Occipital lobe (tissue), 2 donors: Measurements from ENCODE around the gene HDAC4. TPM values are rescaled to one million over a fixed set of nuclear protein-coding genes. Genes with fewer than 3 reads are reported as not detected.

ENCODE experiments used
- DNase-seq: peaks from one replicate; lab custom pipeline; 2025; lab: John Stamatoyannopoulos, UW
- total RNA-seq: library from RNA; depleted of rRNA; stranded (reverse); fragments of >200 nt; gene quantifications from one replicate; pipeline ENCODE4 v1.2.3, GENCODE V29; 2014

Gene HDAC4
- total RNA-seq, 1 donor from 2014 or later = 30.9 TPM

DNA sequence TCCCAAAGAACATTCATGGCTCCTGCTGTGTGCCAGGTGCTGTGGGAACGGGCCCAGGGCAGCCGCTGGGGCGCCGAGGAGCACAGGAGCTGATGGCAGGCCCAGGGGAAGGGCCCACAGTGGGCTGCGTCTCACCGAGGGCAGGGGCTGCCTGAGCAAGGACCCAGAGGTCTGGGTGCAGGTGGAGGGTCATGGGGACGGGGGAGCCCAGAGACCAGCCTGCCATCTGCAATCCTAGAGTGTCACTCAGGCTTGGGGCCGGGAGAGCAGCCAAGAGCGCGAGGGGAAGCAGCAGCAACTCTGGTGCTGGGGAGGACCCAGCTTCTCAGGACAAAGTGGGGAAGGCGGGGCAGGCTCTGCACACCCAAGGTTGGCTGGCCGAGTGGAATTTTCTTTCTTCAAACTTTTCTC, 207.4 kb downstream of the HDAC4 start:
- DNase-seq = no peak

DNA sequence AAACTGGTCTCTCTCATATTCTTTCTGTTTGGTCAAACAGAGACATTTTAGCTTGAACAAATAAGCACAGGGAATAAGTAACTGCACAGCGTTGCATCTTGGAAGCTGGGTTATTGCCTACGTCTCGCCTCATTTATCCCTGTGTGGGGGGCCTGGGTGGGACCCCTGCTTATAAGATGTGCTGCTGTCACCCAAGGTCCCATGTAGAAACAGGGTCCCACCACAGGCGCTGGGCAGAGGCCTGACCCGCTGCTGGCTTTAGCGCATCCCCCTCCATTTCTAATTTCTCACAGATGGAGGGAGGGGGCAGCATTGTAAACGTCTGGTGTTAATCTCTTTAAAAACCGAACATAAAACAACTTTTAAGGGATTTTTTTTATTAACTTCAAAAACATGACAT, 207.8 kb downstream of the HDAC4 start:
- no peak for DNase-seq

DNA sequence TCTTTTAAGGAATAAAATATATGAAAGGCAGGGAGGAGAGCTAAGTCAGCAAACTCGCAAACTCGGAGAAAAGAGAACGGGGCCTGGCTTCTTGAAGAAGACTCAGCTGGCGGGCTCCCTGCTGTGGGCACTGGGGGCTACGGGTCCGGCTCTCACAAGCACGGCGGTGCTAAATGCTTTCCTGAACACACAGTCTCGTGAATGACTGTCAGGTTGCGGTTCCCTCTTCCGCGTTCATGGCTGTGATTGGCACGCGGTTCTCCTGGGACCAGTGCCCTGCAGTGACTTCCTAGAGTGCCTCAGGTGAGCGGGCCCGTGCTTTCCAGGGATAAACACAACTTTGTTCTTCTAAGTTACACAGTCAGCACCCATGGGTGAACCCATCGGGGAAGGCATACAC, 208.4 kb downstream of the HDAC4 start:
- DNase-seq = no peak

DNA sequence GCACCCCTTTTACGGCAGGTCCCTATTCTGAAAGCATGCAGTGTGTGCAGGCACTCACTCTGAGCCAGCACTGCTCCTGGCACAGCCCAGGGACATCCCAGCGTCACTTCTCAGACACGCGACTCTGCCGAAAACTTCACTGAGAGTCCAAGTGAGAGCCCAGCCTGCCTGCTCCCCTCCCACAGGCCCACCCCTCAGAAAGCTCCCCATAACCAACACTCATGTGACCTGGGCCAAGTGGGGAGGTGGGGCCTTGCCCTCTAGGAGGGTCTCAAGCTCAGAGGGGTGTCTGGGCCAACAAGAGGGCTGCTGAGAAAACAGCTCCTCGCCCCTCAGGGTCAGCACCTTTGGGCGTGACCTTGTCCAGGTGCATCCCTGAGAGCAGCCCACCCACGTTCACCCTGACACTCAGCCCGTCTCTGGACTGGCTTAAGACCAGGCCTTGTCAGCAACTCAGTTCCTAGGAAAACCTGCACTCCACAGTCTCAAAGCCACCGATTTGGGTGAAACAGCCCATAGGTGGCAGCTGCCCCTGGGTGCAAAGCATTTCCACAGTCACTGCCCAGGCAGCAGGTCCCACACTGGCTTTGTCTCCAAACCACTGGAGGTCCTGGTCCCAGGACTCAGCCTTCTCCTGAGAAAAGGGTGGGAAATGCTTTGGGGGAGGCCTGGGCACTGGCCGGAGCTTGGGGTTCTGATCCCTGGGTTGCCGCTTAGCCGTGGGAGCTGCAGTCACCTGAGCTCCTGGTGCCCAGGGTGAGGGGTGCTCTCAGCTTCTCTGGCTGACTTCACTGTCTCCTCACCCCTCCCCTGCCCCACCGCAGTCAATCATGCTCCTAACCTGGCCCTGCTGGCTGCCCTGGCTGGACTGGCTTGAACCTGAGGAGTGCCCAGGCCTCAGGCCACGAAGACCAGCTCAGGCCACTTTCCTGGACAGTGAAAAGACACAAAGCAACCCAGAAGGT, 209.6 kb downstream of the HDAC4 start:
- no peak for DNase-seq

DNA sequence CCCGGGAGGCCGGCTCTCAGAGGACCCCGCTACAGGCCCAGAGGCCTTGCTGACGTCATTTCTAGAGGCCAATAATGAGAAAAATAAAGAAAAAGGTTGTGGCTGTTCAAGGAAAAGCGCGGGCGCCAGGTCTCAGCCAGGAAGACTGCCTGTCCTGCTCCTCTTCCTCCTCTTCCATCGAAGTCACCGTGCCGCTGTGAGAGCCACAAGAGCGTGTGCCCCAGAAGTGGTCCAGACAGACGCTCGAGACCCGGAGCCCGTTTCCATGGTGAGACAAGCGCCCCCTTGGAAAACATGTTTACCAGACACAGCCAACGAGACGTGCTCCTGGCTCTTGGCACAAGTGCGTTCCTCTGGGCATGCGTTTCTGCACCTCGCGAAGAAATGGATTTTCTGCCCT, 210.5 kb downstream of the HDAC4 start:
- DNase-seq = no peak

DNA sequence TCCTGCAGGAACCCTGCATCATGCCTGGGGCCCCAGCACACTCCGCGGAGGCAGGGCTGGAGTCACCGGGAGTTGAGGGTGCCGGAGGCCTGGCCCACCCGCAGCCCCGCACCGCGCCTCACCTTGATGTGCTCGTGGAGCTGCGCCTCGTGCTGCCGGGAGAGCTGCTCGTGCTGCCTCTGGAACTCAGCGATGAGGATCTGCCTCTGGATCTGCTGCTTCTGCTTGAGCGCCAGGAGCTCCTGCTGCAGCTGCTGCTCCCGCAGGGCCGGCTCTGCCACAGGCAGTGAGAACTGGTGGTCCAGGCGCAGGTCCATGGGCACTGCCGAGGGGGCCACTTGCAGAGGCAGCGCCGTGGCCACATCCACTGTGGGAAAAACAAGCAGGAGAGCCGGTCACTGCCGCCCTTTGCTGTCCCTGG, 211.1 kb downstream of the HDAC4 start:
- no peak for DNase-seq

DNA sequence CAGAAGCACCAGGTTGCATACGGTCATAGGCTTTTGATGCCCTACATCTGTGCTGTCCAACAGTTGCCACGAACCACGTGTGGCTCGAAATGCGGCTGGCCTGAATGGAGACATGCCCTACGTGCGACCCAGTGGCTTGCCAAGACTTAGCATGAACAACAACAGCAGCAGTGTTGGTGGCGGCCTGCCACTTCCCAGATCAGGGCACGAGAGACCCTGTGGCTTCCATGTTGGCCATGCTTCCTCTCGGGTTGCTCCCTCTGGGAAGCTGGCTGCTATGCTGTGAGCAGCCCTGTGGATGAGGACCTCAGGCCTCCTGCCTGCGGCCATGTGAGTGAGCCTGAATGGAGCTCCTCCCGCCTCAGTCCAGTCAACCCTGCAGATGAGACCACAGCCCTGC, 212.3 kb downstream of the HDAC4 start:
- DNase-seq = no peak

DNA sequence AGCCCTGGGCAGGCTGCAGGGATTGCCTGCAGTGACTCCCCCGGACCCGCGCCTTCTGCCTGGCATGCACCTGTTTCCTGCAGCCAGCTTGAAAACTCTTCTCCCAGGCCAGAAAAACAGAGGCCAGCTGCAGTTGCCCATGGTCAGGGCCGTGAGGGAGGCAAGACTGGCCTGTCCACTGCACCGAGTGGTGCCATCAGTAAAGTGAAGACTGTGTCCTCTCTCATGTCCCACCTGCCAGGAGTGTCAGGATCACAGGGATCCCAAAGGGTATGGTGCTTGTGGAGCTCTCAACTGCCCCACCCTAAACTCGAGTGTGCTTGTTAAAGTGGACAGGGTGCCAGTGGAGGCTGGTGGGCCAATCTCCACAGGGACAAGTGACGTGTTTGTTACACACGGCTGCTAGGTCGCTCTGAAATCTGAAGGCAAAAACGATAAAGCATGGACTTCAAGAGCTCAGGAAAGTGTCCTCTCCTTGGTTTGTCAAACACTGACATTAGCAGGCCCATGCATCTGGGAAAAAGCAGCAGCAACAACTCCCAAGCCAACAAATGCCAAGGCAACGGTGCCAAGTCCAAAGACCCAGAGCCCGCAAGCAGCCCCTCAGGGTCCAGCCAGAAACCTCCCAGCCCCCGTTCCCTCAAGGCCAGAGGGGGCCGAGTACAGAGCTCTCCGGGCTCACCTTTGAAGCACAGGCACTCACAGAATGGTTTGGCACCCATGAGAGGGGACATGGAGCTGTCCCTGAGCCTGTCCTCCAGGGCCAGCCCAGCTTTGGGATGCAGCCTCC, 213.2 kb downstream of the HDAC4 start:
- no peak for DNase-seq

DNA sequence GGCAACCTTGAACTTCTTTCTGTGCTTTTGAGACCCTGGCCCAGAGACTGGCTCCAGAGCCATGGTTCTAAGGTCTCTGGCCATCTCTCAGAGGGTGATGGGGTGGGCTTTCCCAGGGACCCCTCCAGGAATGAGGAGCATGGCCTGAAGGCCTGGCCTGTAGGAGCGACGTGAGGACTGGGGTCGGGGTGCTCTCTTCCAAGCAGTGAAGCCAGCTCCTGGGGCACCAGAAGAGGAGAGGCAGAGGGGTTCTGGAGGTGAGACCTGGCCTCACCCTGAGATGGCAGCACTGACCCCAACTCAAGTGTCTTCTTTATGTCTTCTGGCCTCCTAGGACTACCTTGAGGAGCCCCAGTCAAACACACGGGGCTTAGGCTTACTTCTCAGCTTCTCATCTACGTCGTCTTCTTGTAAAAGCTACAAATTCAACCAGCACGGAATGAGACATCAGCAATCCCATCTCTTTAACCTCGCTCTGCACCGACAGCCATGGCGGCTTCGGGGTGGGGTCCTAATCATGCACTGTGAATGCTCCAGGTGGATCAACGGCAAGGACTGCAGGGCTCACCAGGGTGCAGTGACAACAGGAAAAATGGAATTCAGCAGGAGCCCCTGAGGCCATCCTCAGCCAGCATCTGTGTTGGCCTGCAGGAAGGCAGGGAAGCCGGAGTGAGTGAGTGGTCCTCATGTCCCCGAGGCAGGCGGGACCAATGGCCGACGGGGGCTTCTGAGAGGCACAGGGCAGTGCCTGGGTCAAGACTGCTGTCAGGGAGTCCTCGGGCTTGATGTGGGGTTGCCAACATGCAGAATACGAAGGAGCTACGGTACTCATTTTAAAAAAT, 214.1 kb downstream of the HDAC4 start:
- no peak for DNase-seq

DNA sequence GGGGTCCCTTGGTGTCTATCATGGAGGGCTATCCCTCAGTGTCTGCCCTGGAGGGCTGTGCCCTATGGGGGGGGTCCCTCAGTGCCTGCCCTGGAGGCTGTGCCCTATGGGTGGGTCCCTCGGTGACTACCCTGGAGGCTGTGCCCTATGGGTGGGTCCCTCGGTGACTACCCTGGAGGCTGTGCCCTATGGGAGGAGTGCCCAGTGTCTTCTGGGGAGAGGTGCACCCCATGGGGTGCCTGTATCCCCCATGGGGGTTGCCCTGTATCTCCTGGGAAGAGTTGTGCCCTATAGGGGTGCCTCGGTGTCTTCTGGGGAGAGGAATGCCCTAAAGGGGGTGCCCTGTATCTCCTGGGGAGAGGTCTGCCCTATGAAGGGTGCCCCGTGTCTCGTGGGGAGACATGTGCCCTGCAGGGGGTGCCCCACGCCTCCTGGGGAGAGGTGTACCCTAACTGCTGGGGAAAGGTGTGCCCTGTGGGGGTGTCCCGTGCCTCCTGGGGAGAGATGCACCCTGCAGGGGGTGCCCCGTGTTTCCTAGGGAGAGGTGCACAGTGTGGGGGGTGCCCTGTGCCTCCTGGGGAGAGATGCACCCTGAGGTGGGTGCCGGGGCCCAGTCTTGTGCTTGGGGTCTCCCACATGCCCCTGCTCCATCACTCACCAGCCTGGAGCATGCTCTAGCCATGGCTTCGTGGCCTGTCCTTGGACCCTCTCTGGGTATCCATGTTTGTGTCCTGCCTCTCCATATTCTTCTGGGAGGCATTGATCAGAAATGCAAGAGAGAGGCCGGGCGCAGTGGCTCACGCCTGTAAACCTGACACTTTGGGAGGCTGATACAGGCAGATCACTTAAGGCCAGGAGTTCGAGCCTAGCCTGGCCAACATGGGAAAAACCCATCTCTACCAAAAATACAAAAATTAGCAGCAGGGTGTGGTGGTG, 215.6 kb downstream of the HDAC4 start:
- no peak for DNase-seq

DNA sequence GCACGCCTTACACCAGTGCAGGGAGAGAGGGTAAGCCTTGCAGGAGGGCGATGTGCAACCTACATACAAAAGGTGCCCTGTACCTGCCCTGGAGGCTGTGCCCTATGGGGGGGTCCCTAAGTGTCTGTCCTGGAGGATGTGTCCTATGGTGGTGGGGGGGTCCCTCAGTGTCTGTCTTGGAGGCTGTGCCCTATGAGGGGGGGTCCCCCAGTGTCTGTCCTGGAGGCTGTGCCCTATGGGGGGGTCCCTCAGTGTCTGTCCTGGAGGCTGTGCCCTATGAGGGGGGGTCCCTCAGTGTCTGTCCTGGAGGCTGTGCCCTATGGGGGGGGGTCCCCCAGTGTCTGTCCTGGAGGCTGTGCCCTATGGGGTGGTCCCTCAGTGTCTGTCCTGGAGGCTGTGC, 216.6 kb downstream of the HDAC4 start:
- DNase-seq = no peak

DNA sequence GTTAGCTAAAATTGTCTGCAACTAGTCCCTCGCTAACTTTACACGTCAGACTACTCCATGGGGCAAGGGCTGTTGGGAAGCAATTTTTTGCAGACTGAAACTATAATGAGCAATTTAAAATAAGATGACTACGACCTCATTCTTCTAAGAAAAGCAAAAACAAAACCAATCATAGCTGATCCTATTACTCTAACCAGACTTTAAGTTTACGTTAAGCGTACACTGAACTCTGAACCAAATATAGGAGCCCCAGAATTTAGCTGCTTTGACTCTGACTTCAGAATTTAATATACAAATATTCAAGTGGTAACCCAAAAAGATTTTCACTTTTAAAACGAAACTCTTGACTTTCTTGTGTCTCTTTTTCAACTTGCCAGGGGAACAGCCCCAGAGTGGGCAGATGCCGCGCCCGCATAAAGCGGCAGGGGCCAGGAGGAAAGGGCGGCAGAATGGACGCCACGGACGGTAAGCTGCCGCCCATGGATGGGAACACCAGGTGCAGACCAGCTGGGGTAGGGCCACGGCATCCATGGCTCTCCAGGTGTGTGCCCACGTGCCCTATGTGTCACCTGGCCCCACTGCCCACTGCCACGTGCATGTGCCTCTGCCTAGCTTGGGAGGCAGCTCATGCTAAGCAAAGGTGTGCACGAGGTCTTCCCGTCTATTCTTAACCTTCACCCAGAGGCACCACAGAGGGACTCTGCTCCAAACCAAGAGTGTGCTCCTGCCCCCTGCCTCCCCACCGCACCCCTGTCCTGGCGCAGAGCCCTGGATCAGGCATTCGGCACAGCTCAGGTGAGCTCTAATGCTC, 217.6 kb downstream of the HDAC4 start:
- DNase-seq = no peak

DNA sequence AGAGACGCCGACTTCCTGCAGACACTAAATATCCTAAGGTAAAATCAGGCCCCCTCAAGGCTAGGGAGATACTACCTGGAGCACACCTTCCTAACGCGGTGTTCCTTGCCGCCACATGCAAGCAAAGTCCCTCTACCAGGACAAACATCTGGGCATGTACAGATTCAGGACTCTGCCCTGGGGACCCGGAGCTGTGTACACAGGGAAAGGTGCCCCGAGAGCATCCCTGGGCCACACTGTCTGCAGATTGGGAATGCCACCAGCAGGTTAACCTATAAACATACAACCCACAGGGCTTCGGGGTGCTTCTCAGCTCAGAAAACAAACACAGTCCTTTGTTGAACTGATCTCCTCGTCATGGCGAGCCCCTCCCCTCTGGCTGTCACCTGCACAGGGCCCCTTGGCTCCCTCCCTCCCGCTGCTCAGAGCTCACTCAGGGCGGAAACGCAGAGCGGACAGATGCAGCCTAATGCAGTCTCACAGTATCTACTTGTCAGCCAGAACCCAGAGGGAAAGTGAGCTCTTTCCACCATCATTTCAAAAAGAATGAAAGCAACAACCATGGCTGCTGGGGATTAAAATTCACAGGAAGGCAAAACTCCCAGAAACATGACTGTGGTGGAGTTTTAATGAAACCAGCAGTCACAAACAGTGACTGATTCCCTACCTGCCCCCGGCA, 218.8 kb downstream of the HDAC4 start:
- DNase-seq = no peak

DNA sequence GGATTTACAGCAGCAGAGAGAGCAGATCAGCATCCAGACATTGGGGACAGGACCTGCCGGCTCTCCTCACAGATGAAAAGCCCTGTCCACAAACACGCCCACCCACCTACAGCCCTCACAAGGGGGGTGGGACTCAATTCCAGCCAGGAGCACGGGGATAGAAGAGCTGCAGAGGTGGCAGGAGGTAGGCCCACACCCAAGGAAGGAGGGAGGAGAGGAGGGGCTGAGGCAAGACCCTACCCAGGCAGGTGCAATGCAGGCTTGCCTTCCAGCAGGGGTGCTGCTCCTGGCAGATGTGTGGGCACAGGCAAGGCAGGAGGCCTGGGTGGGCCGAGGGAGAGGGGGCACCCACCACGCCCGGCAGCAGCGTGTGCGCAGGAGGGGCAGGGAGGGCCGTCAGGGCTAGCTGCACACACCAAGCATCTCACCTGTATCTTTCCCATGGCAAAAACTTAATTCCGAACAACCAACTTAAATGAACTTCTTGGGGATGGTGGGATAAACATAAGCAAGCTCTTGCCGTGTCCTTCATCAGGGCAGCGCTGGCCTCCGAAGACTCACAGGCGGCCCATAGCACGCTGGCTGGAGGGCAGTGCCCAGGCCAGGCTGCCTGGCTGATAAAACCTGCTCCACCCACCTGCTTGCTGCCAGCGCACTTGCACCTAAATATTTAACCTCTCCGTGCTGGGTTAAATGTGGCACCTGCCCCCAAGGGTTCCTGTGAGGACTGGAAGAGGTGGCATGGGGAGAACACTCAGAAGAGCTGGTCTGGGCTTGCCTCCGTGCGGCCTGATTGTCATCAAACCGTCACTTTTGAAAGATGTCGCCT, 219.5 kb downstream of the HDAC4 start:
- no peak for DNase-seq

DNA sequence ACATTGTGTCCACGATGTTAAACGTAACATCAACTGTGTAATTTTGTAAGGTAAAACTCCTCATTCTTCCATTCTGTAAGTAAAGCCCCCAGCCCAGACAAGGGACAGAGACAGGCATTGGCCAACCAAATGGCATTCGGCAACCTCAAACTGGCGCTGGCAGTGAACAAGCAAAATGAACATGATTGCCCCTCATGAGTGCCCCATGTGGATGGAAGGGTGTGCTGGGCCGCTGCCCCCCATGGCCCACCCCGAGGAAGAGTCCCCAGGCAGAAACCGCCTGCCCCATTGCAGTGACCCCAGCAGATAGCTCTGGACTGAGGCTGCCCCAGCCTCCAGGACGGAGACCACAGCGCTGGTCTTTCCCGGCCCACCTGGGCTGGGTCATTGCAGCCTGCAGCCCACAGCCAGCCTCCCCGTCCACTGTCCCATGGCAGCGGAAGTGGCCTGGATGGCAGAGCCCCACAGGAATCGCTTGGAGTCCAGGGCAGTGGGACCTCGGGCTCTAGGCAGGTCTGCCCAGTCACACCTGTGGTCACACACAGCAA, 220.2 kb downstream of the HDAC4 start:
- no peak for DNase-seq

DNA sequence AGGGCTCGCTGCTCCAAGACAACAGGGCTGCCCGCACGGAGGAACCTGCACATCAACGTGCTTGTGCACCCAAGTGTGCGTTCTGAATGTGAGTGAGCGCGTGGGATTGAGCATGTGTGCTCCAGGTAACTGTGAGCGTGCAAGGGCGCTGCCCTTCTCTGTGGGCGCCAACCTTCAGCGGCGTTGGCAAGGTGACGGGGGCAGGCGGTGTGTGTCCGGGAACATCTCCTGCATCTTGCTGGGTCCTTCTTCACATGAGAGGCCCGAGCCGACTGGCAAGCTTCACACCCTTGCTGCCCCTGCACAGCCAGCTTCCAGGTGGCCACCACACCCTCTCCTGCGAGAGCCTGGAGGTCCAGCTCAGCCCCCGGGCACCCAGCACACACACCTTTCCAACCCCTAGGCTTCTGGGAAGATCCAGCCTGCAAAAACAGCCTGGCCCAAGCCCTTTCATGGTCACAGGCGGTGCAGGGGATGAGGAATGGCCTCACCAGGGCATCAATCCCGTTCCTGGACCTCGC, 220.9 kb downstream of the HDAC4 start:
- DNase-seq = no peak

DNA sequence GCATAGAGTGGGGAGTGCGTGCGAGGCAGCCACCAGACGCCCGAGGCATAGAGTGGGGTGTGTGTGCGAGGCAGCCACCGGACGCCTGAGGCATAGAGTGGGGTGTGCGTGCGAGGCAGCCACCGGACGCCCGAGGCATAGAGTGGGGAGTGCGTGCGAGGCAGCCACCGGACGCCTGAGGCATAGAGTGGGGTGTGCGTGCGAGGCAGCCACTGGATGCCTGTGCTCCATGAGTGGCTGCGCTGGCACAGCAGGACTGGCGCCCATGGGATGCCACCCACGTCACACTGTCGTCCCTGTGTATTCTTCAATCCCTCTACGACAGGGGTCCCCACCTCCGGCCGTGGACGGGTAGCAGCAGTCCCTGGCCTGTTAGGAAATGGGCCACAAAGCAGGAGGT, 221.9 kb downstream of the HDAC4 start:
- DNase-seq = no peak

DNA sequence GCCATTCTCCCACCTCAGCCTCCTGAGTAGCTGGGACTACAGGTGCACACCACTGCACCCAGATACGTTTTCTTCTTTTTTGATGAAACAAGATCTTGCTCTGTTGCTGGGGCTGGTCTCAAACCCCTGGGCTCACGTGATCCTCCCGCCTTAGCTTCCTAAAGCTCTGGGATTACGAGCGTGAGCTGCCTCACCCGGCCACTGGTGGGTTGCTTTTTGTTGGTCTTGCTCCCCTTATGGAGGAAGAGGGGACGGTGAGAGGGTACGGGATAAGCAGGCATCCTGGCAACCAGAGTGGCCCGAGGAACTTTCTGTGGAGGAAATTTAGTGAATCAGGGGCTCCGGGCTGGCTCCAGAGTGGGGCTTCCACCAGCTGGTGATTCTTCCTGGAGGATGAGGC, 222.3 kb downstream of the HDAC4 start:
- no peak for DNase-seq
